GM12891 (cell line): Measurements from ENCODE around the gene BRPF1.

Experiments used
- DNase-seq: peaks from one replicate; pipeline ENCODE4 v3.0.0; 2011; ENCODE audit warnings: low spot score; ENCODE audit not compliant: insufficient read length
- FAIRE-seq: peaks from 2 replicates; lab custom pipeline; 2011; peaks lifted over from hg19 to GRCh38; lab: Jason Lieb, UNC
- PAX5 ChIP-seq: IDR thresholded peaks from 2 replicates; pipeline ENCODE4 v1.6.1; 2011; ENCODE audit warnings: low read length, moderate library complexity, mild to moderate bottlenecking; ENCODE audit not compliant: insufficient read depth, severe bottlenecking
- POLR2A ChIP-seq: IDR thresholded peaks from 2 replicates; pipeline ENCODE4 v1.6.1; 2011; ENCODE audit warnings: low read depth, low read length, control low read depth
- POLR2AphosphoS5 ChIP-seq: IDR thresholded peaks from 2 replicates; pipeline ENCODE4 v1.6.1; 2011; ENCODE audit warnings: low read depth, low read length, control low read depth
- POU2F2 ChIP-seq: IDR thresholded peaks from 2 replicates; pipeline ENCODE4 v1.6.1; 2011; ENCODE audit warnings: low read depth, mild to moderate bottlenecking, control low read depth, low read length, moderate library complexity
- SPI1 ChIP-seq: IDR thresholded peaks from 2 replicates; pipeline ENCODE4 v1.6.1; 2011; ENCODE audit warnings: low read depth, low read length, control low read depth
- TAF1 ChIP-seq: IDR thresholded peaks from 2 replicates; pipeline ENCODE4 v1.6.1; 2011; ENCODE audit warnings: low read depth, low read length, control low read depth

BRPF1 gene

GRCh38 chr3:9716801-9717555, 14.6 kb upstream of the BRPF1 start:
- DNase-seq (no peak), FAIRE-seq (no peak)
- TF ChIP-seq POLR2A (no peak), TAF1 (no peak), POLR2AphosphoS5 (no peak), PAX5 (no peak), POU2F2 (no peak), SPI1 (no peak)

- TF ChIP-seq SPI1 (no peak), PAX5 (no peak), POU2F2 (no peak), TAF1 (no peak), POLR2AphosphoS5 (no peak), POLR2A (no peak)
- DNase-seq (no peak), FAIRE-seq (no peak)
These were observed 14.0 kb upstream of the BRPF1 start for GRCh38 chr3:9717563-9717962.

GRCh38 chr3:9718118-9718517, 13.4 kb upstream of the BRPF1 start:
- TF ChIP-seq POLR2A (no peak), POU2F2 (no peak), POLR2AphosphoS5 (no peak), SPI1 (no peak), TAF1 (no peak), PAX5 (no peak)
- no peak for DNase-seq
- FAIRE-seq, result no peak

- TF ChIP-seq POLR2A (no peak), POU2F2 (no peak)
- no peak for DNase-seq
- FAIRE-seq, result no peak
These were observed 10.4 kb upstream of the BRPF1 start for GRCh38 chr3:9721015-9721699.

- DNase-seq (no peak), FAIRE-seq (no peak)
- TF ChIP-seq TAF1 (no peak), POU2F2 (no peak), POLR2AphosphoS5 (no peak), PAX5 (no peak), SPI1 (no peak), POLR2A (no peak)
These were observed 9.9 kb upstream of the BRPF1 start for GRCh38 chr3:9721700-9722060.

- TF ChIP-seq POLR2AphosphoS5, result no peak
- no peak for TF ChIP-seq POLR2A
- no peak for TF ChIP-seq TAF1
- no peak for TF ChIP-seq PAX5
- no peak for TF ChIP-seq SPI1
- no peak for TF ChIP-seq POU2F2
- FAIRE-seq (no peak), DNase-seq (no peak)
These were observed 5.6 kb upstream of the BRPF1 start for GRCh38 chr3:9725775-9726515.

- no peak for FAIRE-seq
These were observed 4.4 kb upstream of the BRPF1 start for GRCh38 chr3:9727041-9727595.

GRCh38 chr3:9727743-9728142, 3.8 kb upstream of the BRPF1 start:
- TF ChIP-seq POLR2AphosphoS5, result no peak
- no peak for TF ChIP-seq SPI1
- TF ChIP-seq POU2F2, result no peak
- TF ChIP-seq PAX5, result no peak
- TF ChIP-seq POLR2A, result no peak
- TF ChIP-seq TAF1, result no peak
- DNase-seq, result no peak
- FAIRE-seq, result no peak

More at GRCh38 chr3:9727041-9727595, 4.4 kb upstream of the BRPF1 start:
- TF ChIP-seq POLR2AphosphoS5 (no peak), POLR2A (no peak), TAF1 (no peak), SPI1 (no peak), PAX5 (no peak), POU2F2 (no peak)
- no peak for DNase-seq

GRCh38 chr3:9729419-9729818, 2.1 kb upstream of the BRPF1 start:
- TF ChIP-seq POLR2AphosphoS5, result no peak
- TF ChIP-seq SPI1, result no peak
- TF ChIP-seq POU2F2, result no peak
- no peak for TF ChIP-seq TAF1
- no peak for TF ChIP-seq POLR2A
- DNase-seq (no peak), FAIRE-seq (no peak)
